Measurements from ENCODE around the gene VWA3A. TPM values are rescaled to one million over a fixed set of nuclear protein-coding genes. Genes with fewer than 3 reads are reported as not detected.

Gene VWA3A
- total RNA-seq, 1 donor from 2014 or later: 0.27 TPM

GRCh38 chr16:22070361-22071330, 21.7 kb upstream of the VWA3A start:
- Mint-ChIP-seq H3K9me3 (ENCODE audit: unreplicated experiment) (peaks cover 12% of the 10 kb centered on the region), H3K27me3 (ENCODE audit: unreplicated experiment) (no peaks in the 10 kb centered on the region), H3K36me3 (ENCODE audit: unreplicated experiment) (peaks cover 12% of the 10 kb centered on the region), H3K4me3 (ENCODE audit: unreplicated experiment) (no peak overlapping the region), H3K4me1 (ENCODE audit: unreplicated experiment) (peaks cover 14% of the 10 kb centered on the region), H3K27ac (ENCODE audit: unreplicated experiment) (no peak overlapping the region)
- no peak for TF ChIP-seq CTCF (IDR thresholded peaks at IDR 0.05)
- DNase-seq (ENCODE audit: extremely low spot score, unreplicated experiment): no peak

DNA sequence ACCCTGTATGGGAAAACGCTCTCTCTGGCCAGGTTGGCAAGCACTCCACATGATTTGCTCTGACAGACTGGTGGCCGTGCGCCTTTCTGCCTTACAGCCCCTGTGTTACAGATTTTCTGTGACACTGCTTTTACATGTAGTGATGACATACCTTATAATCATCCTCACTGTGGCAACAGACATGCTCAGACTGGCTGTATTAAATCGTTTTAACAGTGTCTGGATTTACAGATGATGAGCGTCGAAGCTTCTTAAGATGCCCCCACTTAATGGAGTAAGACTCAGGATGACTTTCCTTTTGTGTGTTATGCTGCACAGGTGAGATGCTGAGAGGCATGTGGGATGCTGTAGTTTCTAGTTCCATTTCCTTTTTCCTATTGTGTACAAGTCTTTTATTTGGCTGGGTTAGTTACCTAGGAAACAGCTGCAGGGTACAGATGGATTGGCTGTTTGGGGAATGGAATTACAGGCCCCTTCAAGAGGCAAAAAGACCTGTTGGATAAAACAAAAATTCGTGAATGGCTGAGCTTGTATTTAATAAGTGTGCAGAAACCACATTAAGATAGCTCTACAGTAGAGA, 20.9 kb upstream of the VWA3A start:
- H3K27me3 Mint-ChIP-seq (ENCODE audit: unreplicated experiment): no peaks in the 10 kb centered on the region
- H3K4me3 Mint-ChIP-seq (ENCODE audit: unreplicated experiment): no peak overlapping the region
- no peak for TF ChIP-seq CTCF (IDR thresholded peaks at IDR 0.05)
- no peak overlapping the region for H3K27ac Mint-ChIP-seq (ENCODE audit: unreplicated experiment)
- H3K4me1 Mint-ChIP-seq (ENCODE audit: unreplicated experiment): peaks cover 14% of the 10 kb centered on the region
- peaks cover 9% of the 10 kb centered on the region for H3K9me3 Mint-ChIP-seq (ENCODE audit: unreplicated experiment)
- H3K36me3 Mint-ChIP-seq (ENCODE audit: unreplicated experiment): peaks cover 9% of the 10 kb centered on the region
- DNase-seq (ENCODE audit: extremely low spot score, unreplicated experiment): no peak

GRCh38 chr16:22073350-22073749, 19.0 kb upstream of the VWA3A start:
- Mint-ChIP-seq H3K4me1 (ENCODE audit: unreplicated experiment) (peaks cover 14% of the 10 kb centered on the region), H3K27ac (ENCODE audit: unreplicated experiment) (no peak overlapping the region), H3K4me3 (ENCODE audit: unreplicated experiment) (no peak overlapping the region), H3K36me3 (ENCODE audit: unreplicated experiment) (no peaks in the 10 kb centered on the region), H3K9me3 (ENCODE audit: unreplicated experiment) (no peaks in the 10 kb centered on the region), H3K27me3 (ENCODE audit: unreplicated experiment) (no peaks in the 10 kb centered on the region)
- no peak for DNase-seq (ENCODE audit: extremely low spot score, unreplicated experiment)
- no peak for TF ChIP-seq CTCF (IDR thresholded peaks at IDR 0.05)

DNA sequence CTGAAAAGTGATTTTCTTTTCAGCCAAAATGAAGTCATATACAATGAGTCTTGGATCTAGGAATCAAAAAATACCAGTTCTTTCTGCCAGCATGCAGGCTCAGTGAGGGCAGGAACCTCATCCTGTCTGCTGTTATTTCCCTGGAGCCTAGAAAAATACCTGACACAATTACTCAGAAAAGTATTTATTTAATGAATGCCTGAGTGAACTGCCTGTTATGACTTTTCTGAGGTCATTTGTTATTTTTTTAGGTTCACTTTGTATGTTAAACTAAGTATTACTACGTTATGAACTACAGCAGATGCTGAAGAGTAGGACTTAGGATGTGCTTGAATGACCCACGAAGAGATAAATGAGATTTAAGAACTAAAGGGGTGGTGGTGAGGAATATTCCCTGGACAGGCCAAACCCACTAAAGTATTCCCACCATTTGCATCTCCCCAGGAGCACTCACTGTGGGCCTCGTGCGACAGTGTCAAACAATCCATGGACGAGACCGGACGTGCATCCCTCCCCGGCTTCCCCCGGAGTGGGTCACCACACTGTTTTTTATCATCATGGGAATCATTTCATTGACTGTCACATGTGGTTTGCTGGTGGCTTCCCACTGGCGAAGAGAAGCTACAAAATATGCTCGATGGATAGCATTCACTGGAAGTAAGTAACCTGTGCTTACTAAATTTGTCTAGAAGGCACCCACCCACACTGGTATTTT, 17.1 kb upstream of the VWA3A start:
- Mint-ChIP-seq H3K9me3 (ENCODE audit: unreplicated experiment) (no peaks in the 10 kb centered on the region), H3K4me1 (ENCODE audit: unreplicated experiment) (peaks cover 14% of the 10 kb centered on the region), H3K27me3 (ENCODE audit: unreplicated experiment) (no peaks in the 10 kb centered on the region), H3K27ac (ENCODE audit: unreplicated experiment) (no peak overlapping the region), H3K36me3 (ENCODE audit: unreplicated experiment) (no peaks in the 10 kb centered on the region), H3K4me3 (ENCODE audit: unreplicated experiment) (no peak overlapping the region)
- no peak for DNase-seq (ENCODE audit: extremely low spot score, unreplicated experiment)
- no peak for TF ChIP-seq CTCF (IDR thresholded peaks at IDR 0.05)

DNA sequence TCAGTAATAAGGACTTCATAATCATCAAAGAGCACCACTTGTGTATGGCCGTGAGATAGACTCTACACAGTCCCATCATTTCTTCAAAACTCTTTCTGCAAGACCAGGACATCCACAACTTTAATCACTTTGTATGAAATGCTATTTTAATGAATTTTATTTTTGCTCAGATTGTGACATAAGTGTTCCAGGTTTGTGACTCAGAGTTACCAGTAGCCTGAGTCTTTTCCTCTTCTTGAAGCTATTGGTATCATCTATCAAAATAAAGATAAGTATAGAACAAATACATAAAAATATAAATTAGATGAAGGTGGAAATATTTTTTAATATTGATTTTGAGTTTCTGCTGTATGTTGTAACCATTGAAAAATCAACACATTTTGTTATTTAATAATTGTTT, 16.6 kb upstream of the VWA3A start:
- H3K9me3 Mint-ChIP-seq (ENCODE audit: unreplicated experiment): no peaks in the 10 kb centered on the region
- peaks cover 2% of the 10 kb centered on the region for H3K36me3 Mint-ChIP-seq (ENCODE audit: unreplicated experiment)
- peaks cover 14% of the 10 kb centered on the region for H3K4me1 Mint-ChIP-seq (ENCODE audit: unreplicated experiment)
- H3K27me3 Mint-ChIP-seq (ENCODE audit: unreplicated experiment): no peaks in the 10 kb centered on the region
- H3K4me3 Mint-ChIP-seq (ENCODE audit: unreplicated experiment): no peak overlapping the region
- TF ChIP-seq CTCF (IDR thresholded peaks at IDR 0.05): no peak
- no peak overlapping the region for H3K27ac Mint-ChIP-seq (ENCODE audit: unreplicated experiment)
- no peak for DNase-seq (ENCODE audit: extremely low spot score, unreplicated experiment)
